Mesothelial cell of epicardium (in vitro differentiated cells): ENCODE data around the gene ARHGAP33. TPM values are rescaled to one million over a fixed set of nuclear protein-coding genes. Genes with fewer than 3 reads are reported as not detected.
"Not testable (repeated sequence)": the region's sequence is repeated elsewhere in the genome, so short reads cannot be mapped to it uniquely, and the experiment has no call there.

Experiments
- DNase-seq, 2 experiments: peaks; one replicate each; pipeline ENCODE4 v3.0.0; 2021; ENCODE audit warnings: low spot score in 2 of 2; ENCODE audit not compliant: unreplicated experiment in 2 of 2
- H3K27ac Mint-ChIP-seq: 2 replicates; pipeline ENCODE4 v1.8.0; 2021; ENCODE audit warnings: mixed read lengths
- H3K27me3 Mint-ChIP-seq: 2 replicates; pipeline ENCODE4 v1.8.0; 2021; ENCODE audit warnings: low read depth, mixed read lengths
- H3K36me3 Mint-ChIP-seq: 2 replicates; pipeline ENCODE4 v1.8.0; 2021; ENCODE audit warnings: mixed read lengths
- H3K4me1 Mint-ChIP-seq: 2 replicates; pipeline ENCODE4 v1.8.0; 2021; ENCODE audit warnings: mixed read lengths
- H3K4me3 Mint-ChIP-seq: 2 replicates; pipeline ENCODE4 v1.8.0; 2021; ENCODE audit warnings: mild to moderate bottlenecking, moderate library complexity, mixed read lengths
- H3K9me3 Mint-ChIP-seq: 2 replicates; pipeline ENCODE4 v1.8.0; 2021; ENCODE audit warnings: mixed read lengths
- total RNA-seq: library from RNA; stranded (reverse); gene quantifications from 3 replicates; pipeline ENCODE4 v1.2.1, GENCODE V29; 2021
- TF ChIP-seq, protein P1 (sequence below): fragments of 200-600 bp; sonication (generic); IDR thresholded peaks from one replicate; pipeline ENCODE4 v1.5.0; 2021; ENCODE audit warnings: antibody characterized with exemption; ENCODE audit not compliant: unreplicated experiment

ARHGAP33 gene
- total RNA-seq, 1 donor from 2014 or later: 74.0 TPM

DNA sequence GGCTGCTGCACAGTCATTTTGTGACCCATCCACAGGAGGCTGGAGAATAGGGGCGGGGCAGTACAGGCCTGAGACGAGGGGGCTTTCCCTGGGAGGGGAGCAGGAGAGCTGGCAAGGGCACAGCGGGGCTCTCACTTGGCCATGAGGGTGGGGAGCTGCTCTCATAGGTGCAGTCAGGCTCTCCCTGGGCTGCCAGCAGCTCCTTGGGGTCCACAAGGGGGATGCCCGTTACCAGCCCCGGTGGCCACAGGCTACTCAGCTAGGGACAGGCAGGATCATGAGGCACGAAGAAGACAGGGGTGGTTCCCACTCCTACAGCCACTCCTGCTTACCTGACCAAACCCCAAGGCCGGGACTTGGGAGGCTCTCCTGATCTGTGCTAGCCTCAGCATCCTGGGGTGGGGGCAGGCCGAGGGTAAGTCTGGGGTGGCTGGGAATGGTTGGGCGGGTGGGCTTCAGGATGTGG is 16.5 kb downstream of the ARHGAP33 start:
- Mint-ChIP-seq H3K36me3 (no peaks in the 10 kb centered on the region), H3K4me1 (no peaks in the 10 kb centered on the region), H3K27me3 (peaks cover 29% of the 10 kb centered on the region), H3K27ac (no peak overlapping the region), H3K4me3 (no peak overlapping the region), H3K9me3 (no peaks in the 10 kb centered on the region)
- DNase-seq: no peak
- TF ChIP-seq, protein P1, sequence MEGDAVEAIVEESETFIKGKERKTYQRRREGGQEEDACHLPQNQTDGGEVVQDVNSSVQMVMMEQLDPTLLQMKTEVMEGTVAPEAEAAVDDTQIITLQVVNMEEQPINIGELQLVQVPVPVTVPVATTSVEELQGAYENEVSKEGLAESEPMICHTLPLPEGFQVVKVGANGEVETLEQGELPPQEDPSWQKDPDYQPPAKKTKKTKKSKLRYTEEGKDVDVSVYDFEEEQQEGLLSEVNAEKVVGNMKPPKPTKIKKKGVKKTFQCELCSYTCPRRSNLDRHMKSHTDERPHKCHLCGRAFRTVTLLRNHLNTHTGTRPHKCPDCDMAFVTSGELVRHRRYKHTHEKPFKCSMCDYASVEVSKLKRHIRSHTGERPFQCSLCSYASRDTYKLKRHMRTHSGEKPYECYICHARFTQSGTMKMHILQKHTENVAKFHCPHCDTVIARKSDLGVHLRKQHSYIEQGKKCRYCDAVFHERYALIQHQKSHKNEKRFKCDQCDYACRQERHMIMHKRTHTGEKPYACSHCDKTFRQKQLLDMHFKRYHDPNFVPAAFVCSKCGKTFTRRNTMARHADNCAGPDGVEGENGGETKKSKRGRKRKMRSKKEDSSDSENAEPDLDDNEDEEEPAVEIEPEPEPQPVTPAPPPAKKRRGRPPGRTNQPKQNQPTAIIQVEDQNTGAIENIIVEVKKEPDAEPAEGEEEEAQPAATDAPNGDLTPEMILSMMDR: no peak

DNA sequence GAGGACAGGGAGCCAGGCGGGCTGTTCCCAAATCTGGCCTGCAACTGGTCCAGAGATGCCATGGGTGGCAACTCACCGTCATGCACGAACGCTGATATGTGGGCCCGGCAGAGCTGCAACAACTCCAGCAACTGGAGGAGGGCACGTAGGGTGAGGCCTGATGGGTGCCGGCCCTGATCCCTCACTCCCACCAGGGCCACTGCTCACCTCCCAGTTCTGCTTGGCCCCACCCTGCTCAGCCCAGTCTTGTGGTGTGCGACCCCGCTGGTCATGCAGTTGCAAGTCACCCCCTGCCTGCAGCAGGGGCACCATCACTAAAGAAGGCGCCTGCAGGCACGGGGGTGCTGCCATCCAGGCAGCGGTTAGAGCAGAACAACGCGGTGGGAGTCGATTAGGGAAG is 16.9 kb downstream of the ARHGAP33 start:
- Mint-ChIP-seq H3K4me3 (no peak overlapping the region), H3K36me3 (no peaks in the 10 kb centered on the region), H3K9me3 (no peaks in the 10 kb centered on the region), H3K27ac (no peak overlapping the region), H3K27me3 (peaks cover 34% of the 10 kb centered on the region), H3K4me1 (no peaks in the 10 kb centered on the region)
- TF ChIP-seq, protein P1: no peak
- DNase-seq: no peak

DNA sequence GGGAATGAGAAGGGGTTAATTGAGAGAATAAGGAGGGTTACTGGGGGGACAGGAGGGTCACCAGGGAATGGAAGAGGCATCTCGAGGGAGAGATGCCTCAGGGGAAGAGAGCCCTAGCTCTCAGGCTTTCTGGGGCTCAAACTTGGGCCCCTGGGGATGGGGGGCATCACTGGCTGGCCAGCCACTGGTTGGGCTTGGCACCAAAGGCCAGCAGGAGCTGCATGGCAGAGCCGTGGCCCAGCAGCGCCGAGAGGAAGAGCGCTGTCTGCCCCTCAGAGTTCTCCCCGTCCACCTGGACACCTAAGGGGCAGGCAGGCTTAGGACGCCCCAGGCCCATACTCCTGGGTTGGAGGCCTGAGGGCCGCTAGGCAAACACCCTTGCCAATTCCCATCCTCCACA is 17.5 kb downstream of the ARHGAP33 start:
- TF ChIP-seq, protein P1: no peak
- Mint-ChIP-seq H3K27me3 (peaks cover 40% of the 10 kb centered on the region), H3K27ac (no peak overlapping the region), H3K36me3 (no peaks in the 10 kb centered on the region), H3K4me3 (no peak overlapping the region), H3K9me3 (no peaks in the 10 kb centered on the region), H3K4me1 (no peaks in the 10 kb centered on the region)
- no peak for DNase-seq

DNA sequence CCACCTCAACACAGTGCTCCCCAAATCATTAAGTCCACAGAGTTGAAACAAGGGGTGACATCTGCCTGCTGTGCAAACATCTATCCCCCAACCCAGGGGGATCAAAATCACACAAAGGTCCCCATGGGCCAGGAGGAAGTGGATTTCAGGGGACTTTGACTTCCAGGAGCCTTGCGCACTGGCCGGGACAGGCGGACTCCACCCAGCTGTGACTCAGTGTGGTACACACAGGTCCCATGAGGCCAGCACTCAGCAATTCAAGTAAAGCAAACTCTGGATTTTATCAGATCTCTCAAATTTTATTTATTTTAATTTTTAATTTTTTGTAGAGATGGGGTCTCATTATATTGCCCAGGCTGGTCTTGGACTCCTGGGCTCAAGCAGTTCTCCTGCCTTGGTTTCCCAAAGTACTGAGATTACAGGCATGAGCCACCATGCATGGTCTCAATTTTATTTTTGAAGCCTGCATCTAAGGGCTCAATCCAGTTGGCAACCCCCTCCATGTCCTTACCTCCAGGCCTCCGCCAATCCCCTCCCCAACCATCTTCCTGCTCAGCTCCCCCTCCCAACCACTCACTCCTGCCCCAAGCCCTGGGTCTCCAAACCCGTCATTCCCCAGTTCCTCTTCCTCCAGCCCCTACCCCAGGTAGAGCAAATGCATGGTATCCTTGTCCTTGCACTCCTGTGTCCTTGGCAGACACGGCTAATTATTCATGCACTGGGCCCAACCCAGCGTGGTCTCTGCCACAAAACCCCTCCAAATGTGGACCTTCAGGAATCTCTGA is 18.2 kb downstream of the ARHGAP33 start:
- H3K4me1 Mint-ChIP-seq: no peaks in the 10 kb centered on the region
- no peak for DNase-seq
- no peak overlapping the region for H3K27ac Mint-ChIP-seq
- TF ChIP-seq, protein P1: no peak
- H3K9me3 Mint-ChIP-seq: no peaks in the 10 kb centered on the region
- no peak overlapping the region for H3K4me3 Mint-ChIP-seq
- H3K27me3 Mint-ChIP-seq: peaks cover 45% of the 10 kb centered on the region
- H3K36me3 Mint-ChIP-seq: no peaks in the 10 kb centered on the region

DNA sequence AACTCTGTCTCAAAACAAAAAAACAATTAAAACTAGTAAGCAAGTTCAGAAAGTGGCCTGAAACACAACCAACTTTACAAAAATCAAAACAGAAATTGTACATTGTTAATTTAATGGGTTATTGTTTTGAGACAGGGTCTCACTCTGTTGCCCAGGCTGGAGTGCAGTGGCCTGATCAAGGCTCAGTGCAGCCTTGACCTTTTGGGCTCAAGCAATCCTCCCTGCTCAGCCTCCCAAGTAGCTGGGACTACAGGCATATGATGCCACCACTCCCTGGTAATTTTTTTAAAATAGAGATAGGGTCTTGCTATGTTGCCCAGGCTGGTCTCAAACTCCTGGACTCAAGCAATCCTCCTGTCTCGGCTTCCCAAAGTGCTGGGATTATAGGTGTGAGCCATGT is 20.2 kb downstream of the ARHGAP33 start:
- H3K4me1 Mint-ChIP-seq, H3K9me3 Mint-ChIP-seq, H3K36me3 Mint-ChIP-seq, DNase-seq, H3K4me3 Mint-ChIP-seq, H3K27ac Mint-ChIP-seq: not testable (repeated sequence)
- peaks cover 62% of the 10 kb centered on the region for H3K27me3 Mint-ChIP-seq

DNA sequence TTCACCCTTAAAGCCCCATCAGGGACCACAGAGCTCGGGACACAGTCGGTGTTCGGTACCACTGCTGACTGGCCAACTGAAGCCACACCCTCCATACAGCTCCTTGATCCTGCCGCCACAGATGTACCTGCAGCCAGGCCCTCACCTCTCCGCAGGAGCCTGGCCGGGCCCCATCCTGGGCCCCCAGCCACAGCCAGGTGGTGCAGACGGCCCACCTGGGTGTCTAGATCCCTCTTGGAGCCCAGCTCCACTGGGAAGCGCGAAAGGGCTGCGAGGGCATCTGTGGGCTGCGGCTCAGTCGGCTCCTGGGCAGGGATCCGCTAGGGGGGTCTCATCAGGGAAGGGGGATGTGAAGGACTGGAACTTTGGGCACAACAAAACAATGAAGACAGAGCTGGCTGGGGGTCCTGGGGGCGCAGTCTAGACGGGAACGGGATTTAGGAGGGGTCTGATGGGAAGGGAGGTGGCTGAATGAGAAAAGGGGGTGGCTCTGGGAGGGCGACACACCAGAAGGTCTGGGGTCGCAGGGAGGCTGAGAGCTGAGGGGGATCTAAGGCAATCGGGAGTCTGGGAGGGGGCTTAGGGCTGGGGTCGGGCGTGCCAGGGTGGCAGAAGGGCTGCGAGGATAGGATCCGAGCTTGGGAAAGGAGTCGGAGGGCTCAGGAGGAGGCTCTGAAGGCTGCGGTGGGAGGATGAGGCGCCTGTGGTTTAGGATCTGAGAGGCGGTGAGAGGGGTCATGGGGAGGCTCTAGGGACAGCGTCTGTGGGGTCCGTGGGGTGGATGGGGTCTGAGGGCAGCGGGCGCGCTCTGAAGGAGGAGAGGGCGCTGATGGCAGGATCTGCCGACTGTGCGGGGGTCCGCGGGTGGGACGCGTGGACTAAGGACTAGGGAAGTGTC is 21.5 kb downstream of the ARHGAP33 start:
- no peaks in the 10 kb centered on the region for H3K36me3 Mint-ChIP-seq
- DNase-seq: no peak
- H3K27ac Mint-ChIP-seq: no peak overlapping the region
- no peaks in the 10 kb centered on the region for H3K9me3 Mint-ChIP-seq
- TF ChIP-seq, protein P1: no peak
- peaks cover 67% of the 10 kb centered on the region for H3K27me3 Mint-ChIP-seq
- no peaks in the 10 kb centered on the region for H3K4me1 Mint-ChIP-seq
- no peak overlapping the region for H3K4me3 Mint-ChIP-seq
